HG03159 (cell line): Measurements from ENCODE around the gene KRT32.
"Not testable (repeated sequence)": the region's sequence is repeated elsewhere in the genome, so short reads cannot be mapped to it uniquely, and the experiment has no call there.

Experiments
- ATAC-seq: cut with Tn5 transposase; IDR thresholded peaks from one replicate; pipeline ENCODE4 v1.9.1; 2021; ENCODE audit warnings: mild to moderate bottlenecking, moderate library complexity; ENCODE audit not compliant: unreplicated experiment

KRT32 gene

GRCh38 chr17:41433586-41433985, 33.6 kb downstream of the KRT32 start:
- no peak for ATAC-seq

GRCh38 chr17:41430376-41430775, 36.8 kb downstream of the KRT32 start:
- not testable (repeated sequence) for ATAC-seq

- no peak for ATAC-seq
Measured at GRCh38 chr17:41429667-41430066, 37.5 kb downstream of the KRT32 start.

DNA sequence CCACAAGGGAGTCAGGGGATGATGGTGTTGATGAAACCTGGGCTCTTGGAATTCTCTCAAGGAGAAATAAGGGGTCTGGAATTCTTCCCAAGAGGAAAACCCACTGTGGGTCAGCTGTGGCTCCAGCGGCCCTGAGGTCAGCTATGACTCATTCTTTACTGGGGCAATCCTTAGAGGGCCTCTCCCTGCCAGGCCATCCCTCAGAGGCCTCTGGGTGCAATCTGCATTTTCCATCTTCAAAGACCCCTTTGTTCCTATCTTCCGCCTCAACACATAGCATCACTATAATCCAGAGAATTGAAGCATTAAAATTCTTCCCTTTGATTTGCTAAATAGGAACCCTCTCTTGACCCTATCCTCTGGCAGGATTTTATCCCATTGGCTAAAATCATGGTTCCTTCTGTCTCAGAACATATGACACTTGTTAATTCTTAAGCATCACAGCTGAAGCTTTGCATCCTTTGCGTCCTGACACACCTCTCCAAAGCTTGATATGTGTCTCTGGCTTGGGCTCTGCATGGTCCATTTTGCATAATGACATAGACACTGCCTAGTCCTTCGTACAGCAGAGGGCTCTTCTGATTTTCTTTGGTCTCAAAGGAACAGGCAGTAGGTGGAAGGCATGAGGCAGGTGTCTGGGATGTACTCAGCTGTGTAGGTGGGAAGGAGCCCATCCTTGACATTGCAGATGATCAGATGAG, 38.4 kb downstream of the KRT32 start:
- no peak for ATAC-seq

DNA sequence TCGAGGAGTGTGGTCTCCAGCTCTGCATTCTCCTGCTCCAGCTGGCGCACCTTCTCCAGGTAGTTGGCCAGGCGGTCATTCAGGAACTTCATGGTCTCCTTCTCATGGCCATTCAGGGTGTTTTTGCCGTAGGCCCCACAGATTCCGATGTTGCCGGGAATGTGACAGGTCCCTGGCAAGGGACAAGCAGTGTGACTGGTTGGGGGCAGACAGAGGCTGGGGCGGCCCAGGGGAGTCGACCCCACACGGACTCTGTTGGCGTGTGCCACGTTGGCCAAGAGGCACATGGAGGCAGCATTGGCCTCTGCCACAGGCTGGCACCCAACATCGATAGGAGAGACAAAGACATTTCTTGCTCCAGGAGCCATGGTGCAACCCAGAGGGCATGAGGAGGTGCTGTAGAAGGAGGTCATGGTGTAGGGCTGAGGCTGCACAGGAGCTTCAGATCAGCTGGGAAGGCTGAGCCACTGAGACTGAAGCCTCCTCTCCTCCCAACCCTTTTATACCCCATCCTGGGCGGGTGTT, 43.0 kb downstream of the KRT32 start, which contains the start of gene KRT37:
Gene KRT37 (minus strand): TSS at position 475 of the 525 bp plus-strand sequence. CDS start 62 bp downstream, at position 413.
- no peak for ATAC-seq

GRCh38 chr17:41422586-41422985, 44.6 kb downstream of the KRT32 start:
- ATAC-seq, result not testable (repeated sequence)

DNA sequence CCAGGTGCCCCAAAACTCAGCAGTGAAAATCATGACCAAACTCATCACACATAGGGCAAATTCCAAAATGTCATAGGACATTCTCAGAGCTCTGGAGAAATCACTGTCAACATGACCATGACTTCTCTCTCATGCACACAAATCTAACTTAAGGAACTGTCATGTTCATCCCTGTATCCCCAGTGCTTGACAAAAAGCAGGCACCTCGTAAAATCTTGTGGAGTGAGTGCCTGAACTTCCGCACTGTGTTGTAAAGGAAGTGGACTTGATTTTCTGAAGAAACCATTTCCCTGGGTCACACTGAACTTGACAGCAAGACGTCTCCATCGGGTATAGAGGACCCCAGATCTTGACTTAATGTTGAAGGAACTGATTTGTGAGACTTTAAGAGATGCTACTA, 45.6 kb downstream of the KRT32 start:
- ATAC-seq, result no peak

- ATAC-seq, result no peak
Measured at GRCh38 chr17:41421116-41421515, 46.1 kb downstream of the KRT32 start.

DNA sequence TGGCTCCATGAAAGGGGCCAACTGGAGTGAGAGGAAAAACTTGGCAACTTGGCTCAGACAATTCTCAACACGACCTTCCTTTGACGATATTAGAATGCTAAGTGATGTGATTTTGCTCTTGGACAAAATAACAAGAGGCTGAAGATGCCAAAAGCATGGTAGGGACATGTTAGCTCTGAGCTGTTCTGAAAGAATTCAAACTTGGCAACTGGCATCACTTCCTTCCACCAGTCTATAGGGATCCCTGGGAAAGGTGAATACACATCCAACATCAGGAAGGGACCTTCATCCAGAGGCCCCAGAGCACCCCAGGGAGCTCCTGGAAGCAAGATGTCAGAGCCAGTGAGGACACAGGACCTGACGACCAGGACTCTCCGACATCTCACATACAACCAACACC, 47.1 kb downstream of the KRT32 start:
- no peak for ATAC-seq

- ATAC-seq, result no peak
Measured at GRCh38 chr17:41419716-41420115, 47.5 kb downstream of the KRT32 start.

DNA sequence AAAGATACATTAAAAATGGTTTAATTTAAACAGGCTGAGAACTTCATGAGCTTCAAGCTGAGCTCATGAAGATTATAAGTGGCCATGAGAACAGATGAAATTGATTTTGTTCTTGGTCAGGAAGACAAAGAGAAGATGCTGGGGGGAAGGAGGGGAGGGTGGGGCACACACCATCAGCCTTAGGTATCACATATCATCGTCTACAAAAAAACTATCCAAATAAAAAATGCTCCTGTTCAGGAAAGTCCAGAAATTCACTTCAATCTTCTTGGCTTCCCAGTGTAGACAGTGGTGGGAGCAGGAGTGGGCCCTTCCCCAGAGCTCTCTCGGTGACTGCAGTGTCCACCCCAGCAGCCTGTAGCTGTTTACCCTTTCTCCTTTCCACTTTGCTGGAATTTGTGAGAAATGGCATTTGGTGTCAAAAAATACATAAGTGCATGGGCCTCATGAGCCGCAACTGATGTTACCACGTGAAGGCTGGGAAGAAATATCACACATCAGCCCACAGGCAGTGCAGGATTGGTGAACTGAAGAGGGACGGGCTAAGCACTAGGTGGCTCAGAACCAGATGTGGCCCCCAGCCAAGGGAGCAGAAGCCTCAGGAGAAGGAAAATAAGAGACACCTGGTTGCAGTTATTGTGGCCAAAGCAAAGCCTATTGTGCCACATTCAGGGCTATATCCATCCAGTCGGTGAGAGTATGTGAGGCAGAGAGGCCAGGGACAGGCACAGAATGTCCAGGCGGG, 48.9 kb downstream of the KRT32 start:
- no peak for ATAC-seq

GRCh38 chr17:41417576-41418015, 49.6 kb downstream of the KRT32 start:
- no peak for ATAC-seq

DNA sequence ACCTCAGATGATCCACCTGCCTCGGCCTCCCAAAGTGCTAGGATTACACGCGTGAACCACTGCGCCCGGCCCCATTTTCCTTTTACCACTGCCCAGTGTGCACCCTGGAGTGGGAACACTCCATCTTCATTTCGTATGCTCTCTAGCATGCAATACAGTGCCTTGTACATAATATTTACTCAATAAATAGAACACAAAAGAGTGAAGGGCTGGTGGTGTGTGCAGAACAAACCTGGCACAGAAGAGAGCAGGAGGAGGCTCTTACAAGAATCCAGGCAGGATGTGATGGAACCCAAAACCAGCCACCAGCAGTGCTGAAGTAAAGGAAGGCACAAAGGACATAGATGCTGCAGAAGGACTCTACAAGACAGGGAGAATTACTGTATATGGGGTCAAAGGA, 50.1 kb downstream of the KRT32 start:
- no peak for ATAC-seq

DNA sequence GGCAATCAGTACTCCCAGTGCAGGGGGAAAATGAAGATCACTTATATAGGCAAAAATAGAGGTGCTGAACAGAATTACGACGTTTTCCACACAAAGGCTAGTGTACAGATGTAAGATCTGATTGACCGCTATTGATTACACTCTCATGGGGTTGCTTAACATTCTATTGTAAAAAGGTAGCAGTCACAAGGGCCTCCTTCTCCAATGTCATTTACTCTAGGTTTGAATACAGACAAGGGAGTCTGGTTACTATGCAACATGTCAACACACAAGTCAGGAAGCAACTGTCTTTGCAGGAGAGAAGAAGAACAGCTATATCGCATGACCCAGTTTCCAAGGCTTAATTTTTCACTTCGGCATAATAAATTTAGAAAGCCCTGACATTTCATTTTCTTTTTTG, 50.7 kb downstream of the KRT32 start:
- ATAC-seq, result no peak

GRCh38 chr17:41415833-41416335, 51.3 kb downstream of the KRT32 start:
- no peak for ATAC-seq

DNA sequence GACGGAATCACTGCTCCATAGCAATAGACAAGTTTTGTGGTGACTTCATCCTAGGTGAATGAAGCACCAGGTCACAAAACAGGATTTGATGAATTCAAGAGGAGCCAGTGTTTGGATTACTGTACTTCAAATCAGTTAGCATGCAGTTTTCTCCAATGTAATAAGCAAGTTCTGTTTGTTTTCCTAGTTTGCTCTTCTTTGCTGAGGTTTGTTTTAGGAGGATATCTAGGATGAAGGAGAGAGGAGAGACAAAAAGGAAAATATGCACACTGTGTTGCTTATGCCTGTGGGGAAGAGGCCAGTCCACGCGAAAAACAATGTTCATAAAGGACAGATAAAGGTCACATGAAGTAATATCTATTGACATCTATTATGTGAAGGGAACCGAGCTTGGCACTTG, 51.8 kb downstream of the KRT32 start:
- no peak for ATAC-seq

DNA sequence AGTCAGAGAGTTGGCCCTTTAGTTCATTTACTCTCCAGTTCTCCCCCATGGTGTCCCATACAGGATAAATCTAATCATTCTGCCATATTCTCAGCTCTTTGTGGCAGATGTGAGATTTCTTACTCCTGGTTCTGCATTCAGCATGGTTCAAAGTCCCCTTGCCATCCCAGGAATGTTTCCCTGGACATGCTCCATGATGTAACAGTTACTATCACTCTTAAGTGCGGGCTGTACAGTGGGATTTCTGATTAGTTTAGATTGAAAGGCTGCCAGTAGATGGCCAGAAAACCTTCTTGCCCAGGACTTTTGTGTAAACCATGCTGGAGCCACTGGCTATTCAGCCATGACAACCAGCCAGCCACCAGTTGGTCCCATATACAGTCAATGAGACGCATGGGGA, 53.2 kb downstream of the KRT32 start:
- no peak for ATAC-seq

- no peak for ATAC-seq
Measured at GRCh38 chr17:41413353-41413957, 53.7 kb downstream of the KRT32 start.

DNA sequence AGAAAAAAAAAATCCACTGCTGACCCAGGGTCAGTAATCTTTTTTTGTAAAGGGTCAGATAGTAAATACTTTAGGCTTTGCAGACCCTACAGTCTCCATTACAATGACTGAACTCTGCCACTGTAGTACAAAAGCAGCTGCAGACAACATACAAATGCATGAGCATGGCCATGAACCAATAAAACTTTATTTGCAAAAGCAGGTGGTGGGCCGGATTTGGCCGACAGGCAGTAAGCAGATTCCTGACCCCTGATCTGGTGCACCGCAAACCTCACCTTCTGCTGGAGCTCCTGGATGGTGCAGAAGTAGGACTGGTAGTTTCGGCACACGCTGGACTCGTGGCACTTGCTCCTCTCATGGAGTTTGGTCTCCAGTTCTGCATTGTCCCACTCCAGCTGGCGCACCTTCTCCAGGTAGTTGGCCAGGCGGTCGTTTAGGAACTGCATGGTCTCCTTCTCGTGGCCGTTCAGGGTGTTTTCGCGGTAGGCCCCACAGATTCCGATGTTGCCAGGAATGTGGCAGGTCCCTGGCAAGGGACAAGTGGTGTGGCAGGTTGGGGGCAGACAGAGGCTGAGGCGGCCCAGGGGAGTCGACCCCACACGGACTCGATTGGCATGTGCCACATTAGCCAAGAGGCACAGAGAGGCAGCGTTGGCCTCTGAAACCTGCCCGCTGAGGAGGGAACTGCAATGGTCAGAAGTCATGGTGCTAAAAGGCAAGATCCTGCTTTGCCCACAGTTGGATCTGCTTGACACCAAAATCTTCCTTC, 55.9 kb downstream of the KRT32 start:
- ATAC-seq, result no peak
